Retinal pigment epithelial cell (primary cell): ENCODE measurements around the gene AKAP6.

Experiments
- DNase-seq: peaks from one replicate; pipeline ENCODE4 v3.0.0-alpha.2; 2010; ENCODE audit warnings: low read depth
- H3K4me3 ChIP-seq: 2 replicates; pipeline ENCODE4 v1.5.1; 2011; ENCODE audit warnings: mild to moderate bottlenecking, low read length, control low read depth, moderate library complexity
- TF ChIP-seq, protein P1 (sequence below): conservative IDR thresholded peaks from 2 replicates; pipeline ENCODE4 v1.5.1; 2011; ENCODE audit warnings: low read depth, low read length, control low read depth, inconsistent platforms

AKAP6 gene

DNA sequence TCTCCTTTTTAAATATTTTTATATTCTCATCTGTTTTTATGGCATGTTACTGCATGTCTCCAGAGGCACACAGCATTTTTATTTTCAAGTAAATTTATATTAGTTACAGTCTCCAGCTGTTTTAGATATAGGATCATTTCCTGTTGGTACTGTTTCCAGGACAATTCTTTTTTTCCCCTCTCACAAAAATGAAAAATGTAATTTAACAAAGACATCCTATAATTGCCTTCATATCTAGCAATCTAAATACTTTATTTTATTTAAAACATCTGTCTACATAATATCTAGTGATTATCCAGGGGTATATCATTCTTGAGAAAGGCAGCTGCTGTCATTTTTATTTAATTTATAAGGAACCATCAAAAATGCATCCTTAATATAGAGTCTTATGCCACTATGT lies 337.2 kb downstream of the AKAP6 start:
- TF ChIP-seq, protein P1, sequence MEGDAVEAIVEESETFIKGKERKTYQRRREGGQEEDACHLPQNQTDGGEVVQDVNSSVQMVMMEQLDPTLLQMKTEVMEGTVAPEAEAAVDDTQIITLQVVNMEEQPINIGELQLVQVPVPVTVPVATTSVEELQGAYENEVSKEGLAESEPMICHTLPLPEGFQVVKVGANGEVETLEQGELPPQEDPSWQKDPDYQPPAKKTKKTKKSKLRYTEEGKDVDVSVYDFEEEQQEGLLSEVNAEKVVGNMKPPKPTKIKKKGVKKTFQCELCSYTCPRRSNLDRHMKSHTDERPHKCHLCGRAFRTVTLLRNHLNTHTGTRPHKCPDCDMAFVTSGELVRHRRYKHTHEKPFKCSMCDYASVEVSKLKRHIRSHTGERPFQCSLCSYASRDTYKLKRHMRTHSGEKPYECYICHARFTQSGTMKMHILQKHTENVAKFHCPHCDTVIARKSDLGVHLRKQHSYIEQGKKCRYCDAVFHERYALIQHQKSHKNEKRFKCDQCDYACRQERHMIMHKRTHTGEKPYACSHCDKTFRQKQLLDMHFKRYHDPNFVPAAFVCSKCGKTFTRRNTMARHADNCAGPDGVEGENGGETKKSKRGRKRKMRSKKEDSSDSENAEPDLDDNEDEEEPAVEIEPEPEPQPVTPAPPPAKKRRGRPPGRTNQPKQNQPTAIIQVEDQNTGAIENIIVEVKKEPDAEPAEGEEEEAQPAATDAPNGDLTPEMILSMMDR = no peak
- no peak overlapping the region for H3K4me3 ChIP-seq
- no peak for DNase-seq

DNA sequence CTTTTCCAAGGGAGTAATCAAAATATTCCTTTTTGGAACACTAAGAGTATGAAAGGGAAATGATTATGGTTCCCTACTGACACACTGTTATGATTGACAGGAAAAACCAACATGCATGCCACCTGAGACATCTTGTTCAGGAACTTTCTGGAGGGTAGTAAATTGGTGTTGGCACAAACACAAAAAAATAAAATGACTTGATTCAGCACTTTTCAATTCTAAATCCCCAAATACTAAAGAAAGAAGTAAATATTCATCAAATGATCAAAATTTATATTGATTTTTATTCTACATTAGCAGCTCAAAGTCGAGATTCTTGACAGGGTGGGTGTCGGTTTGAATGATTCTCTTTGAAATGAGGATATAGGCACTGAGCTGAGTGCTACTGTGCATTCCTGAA lies 338.2 kb downstream of the AKAP6 start:
- TF ChIP-seq, protein P1 = no peak
- DNase-seq = no peak
- no peak overlapping the region for H3K4me3 ChIP-seq

DNA sequence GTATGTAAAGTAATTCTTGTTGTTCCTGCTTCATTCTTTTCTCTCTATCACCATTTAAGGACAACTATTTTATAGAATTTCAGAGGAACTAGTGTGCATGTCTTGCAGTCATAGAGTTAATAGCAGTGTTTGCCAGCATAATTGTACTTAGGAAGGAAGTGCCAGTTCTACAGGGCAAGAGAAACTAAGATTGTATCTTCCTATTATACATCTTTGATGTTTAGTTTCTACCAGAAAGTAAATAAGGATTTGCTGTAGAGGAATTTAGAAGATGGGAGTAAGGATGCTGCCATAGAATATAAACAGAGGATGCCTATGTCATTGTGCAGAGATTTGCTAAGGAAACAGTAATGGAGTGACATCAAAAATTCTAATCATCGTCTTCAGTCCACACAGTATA lies 338.7 kb downstream of the AKAP6 start:
- TF ChIP-seq, protein P1 = no peak
- no peak for DNase-seq
- no peak overlapping the region for H3K4me3 ChIP-seq

DNA sequence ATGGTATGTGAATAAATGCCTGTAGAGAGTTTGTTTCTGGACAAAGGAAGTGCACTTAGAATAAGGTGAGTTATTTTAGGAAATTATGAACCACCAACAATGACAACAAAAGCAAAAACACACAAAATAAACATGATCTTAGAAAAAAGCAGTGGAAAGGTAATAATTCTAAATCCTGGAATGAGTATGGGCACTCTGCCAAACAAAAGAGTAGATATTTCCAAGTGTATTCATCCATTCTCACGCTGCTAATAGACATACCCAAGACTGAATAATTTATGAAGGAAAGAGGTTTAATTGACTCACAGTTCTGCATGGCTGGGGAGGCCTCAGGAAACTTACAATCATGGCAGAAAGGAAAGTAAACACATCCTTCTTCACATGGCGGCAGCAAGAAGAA lies 340.3 kb downstream of the AKAP6 start:
- no peak for DNase-seq

DNA sequence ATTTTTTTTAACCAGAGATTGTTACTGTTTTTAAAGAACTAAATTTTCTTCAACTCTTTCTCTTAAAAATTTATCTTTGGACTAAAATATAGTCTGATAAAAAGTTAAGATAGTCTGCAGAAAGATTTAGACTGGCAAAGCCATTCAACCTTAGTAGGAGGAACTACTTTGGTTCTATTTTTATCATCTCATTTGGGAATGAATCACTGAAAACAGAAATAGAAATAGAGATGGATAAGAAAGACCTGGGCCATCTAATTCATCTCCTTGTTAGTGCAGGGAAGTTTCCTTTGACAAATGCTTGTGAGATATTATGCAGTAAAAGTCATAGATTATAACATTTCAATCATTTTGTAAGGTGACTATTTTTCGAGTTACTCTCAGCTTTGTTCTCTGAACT lies 346.3 kb downstream of the AKAP6 start:
- no peak for DNase-seq
- TF ChIP-seq, protein P1 = no peak
- no peak overlapping the region for H3K4me3 ChIP-seq

More for the DNA sequence above, 340.3 kb downstream of the AKAP6 start:
- TF ChIP-seq, protein P1 = no peak
- H3K4me3 ChIP-seq = no peak overlapping the region

DNA sequence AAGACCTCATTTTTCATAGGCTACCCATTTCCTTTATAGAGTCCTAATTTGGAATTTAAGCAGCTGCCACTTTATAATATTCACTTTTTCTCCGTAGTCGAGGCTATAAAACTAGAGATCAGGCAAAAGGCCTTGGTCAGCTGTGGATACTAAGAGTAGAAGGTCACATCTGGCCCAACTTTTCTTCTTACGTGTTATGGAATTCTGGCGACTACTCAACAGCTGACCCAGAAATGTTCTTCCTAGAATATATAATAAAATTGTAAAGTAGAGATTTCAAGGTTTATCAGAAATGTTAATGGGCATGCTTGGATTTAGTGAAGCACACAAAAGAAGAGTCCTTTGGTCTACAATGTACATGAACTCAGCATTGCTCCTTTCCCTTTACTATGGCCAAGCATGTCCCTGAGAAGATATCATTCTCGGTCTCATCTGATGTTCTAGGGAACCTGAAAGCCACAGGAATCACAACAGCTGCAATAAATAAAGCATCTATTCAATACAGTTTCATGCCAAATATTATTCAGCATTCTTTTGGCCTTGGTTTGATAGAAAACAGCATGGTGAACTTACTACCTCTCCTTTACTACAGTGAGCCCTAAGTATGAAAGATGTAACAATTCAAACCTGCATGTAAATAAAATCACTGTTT lies 348.2 kb downstream of the AKAP6 start:
- TF ChIP-seq, protein P1 = no peak
- DNase-seq = no peak
- no peak overlapping the region for H3K4me3 ChIP-seq

DNA sequence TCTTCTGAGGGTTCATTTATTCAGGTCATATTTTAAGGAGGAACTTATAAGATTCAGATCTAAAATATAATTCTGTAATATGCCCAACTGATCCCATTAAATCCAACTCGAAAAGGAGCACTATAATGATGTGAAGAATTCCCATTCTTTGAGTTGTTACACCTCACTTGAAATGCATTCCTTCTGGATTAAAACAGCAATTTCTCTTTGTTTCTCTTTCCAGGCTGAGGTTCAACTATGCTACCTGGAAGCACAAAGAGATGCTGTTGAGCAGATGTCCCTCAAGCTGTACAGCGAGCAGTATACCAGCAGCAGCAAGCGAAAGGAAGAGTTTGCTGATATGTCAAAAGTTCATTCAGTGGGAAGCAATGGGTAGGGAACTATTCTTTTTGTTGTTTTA lies 349.0 kb downstream of the AKAP6 start:
- H3K4me3 ChIP-seq = no peak overlapping the region
- no peak for DNase-seq
- TF ChIP-seq, protein P1 = no peak
